SK-N-SH (cell line): Measurements from ENCODE around the gene CCDC197. TPM values are rescaled to one million over a fixed set of nuclear protein-coding genes. Genes with fewer than 3 reads are reported as not detected.

Experiments used
- CTCF ChIA-PET: fragments of 300-600, 350-600 bp; formaldehyde crosslinking; extraction: SDS; loops from one replicate; lab custom pipeline; 2021; lab: Yijun Ruan, JAX
- POLR2A ChIA-PET: fragments of 350-600 bp; sonication (Branson Sonifier 250); formaldehyde crosslinking; extraction: SDS; loops from one replicate; lab custom pipeline; 2020; ENCODE audit warnings: antibody characterized with exemption, inconsistent platforms; lab: Yijun Ruan, JAX
- DNase-seq: peaks from one replicate; pipeline ENCODE4 v3.0.0; 2012
- H2AFZ ChIP-seq: fragments of 200-600 bp; sonication (generic); 2 replicates; pipeline ENCODE4 v1.8.1; 2016; ENCODE audit warnings: antibody characterized with exemption, mild to moderate bottlenecking, low read depth
- H3F3A ChIP-seq: fragments of 200-600 bp; sonication (generic); replicated peaks from 2 replicates; pipeline ENCODE3; 2016; ENCODE audit warnings: antibody characterized with exemption, mild to moderate bottlenecking; ENCODE audit not compliant: insufficient read depth
- H3K27ac ChIP-seq, 2 experiments: fragments of 200-500 bp in 1 of 2; fragments of 200-600 bp in 1 of 2; sonication (Bioruptor generic) in 1 of 2; sonication (generic), shearing (Covaris generic) in 1 of 2; 2 replicates each; pipeline versions ENCODE4 v1.5.1 to v1.6.1; 2014 to 2016; ENCODE audit warnings: low read depth in 2 of 2, inconsistent platforms in 1 of 2, low read length in 1 of 2, mild to moderate bottlenecking in 1 of 2, mixed read lengths in 1 of 2
- H3K27me3 ChIP-seq: fragments of 200-600 bp; sonication (generic), shearing (Covaris generic); 2 replicates; pipeline ENCODE4 v1.6.1; 2016; ENCODE audit warnings: mixed run types; ENCODE audit not compliant: insufficient read depth
- H3K36me3 ChIP-seq, 2 experiments: fragments of 200-500 bp in 1 of 2; fragments of 200-600 bp in 1 of 2; sonication (Bioruptor generic) in 1 of 2; sonication (generic) in 1 of 2; replicated peaks in 1 of 2; 2 replicates each; pipeline versions ENCODE3 to v1.5.1; 2014 to 2016; ENCODE audit warnings: low read length in 1 of 2, mild to moderate bottlenecking in 1 of 2; ENCODE audit not compliant: insufficient read depth in 2 of 2, control insufficient read depth in 1 of 2
- H3K4me1 ChIP-seq, 2 experiments: fragments of 200-500 bp in 1 of 2; fragments of 200-600 bp in 1 of 2; sonication (Bioruptor generic) in 1 of 2; sonication (generic), shearing (Covaris generic) in 1 of 2; 2 replicates each; pipeline versions ENCODE4 v1.5.1 to v1.6.1; 2014 to 2016; ENCODE audit warnings: low read depth in 1 of 2, low read length in 1 of 2, mixed run types in 1 of 2; ENCODE audit not compliant: insufficient read depth in 2 of 2, control insufficient read depth in 1 of 2
- H3K4me2 ChIP-seq: fragments of 200-600 bp; sonication (generic), shearing (Covaris generic); 2 replicates; pipeline ENCODE4 v1.6.1; 2017; ENCODE audit warnings: mixed run types
- H3K4me3 ChIP-seq, 2 experiments: fragments of 200-500 bp in 1 of 2; fragments of 200-600 bp in 1 of 2; sonication (Bioruptor generic) in 1 of 2; sonication (generic), shearing (Covaris generic) in 1 of 2; 2 replicates each; pipeline versions ENCODE4 v1.5.1 to v1.8.1; 2014 to 2016; ENCODE audit warnings: low read depth in 2 of 2, inconsistent platforms in 1 of 2, low read length in 1 of 2, mild to moderate bottlenecking in 1 of 2, mixed read lengths in 1 of 2, moderate library complexity in 1 of 2
- H3K79me2 ChIP-seq: fragments of 200-600 bp; sonication (generic); 2 replicates; pipeline ENCODE4 v1.8.1; 2017; ENCODE audit warnings: mild to moderate bottlenecking; ENCODE audit not compliant: insufficient read depth
- H3K9ac ChIP-seq: fragments of 200-600 bp; sonication (generic); 2 replicates; pipeline ENCODE4 v1.6.1; 2017; ENCODE audit warnings: mixed run types
- H3K9me2 ChIP-seq: fragments of 200-600 bp; sonication (generic); 2 replicates; pipeline ENCODE4 v1.6.1; 2017; ENCODE audit warnings: mixed run types
- H3K9me3 ChIP-seq: fragments of 200-600 bp; sonication (generic); 2 replicates; pipeline ENCODE4 v1.6.1; 2017; ENCODE audit warnings: mixed run types, mild to moderate bottlenecking, moderate library complexity
- H4K20me1 ChIP-seq: fragments of 200-600 bp; sonication (generic); 2 replicates; pipeline ENCODE4 v1.6.1; 2017; ENCODE audit warnings: mild to moderate bottlenecking, mixed run types; ENCODE audit not compliant: insufficient read depth
- CTCF ChIP-seq: fragments of 200-600 bp; sonication (generic); IDR thresholded peaks from 2 replicates; pipeline ENCODE4 v1.6.1; 2017; ENCODE audit warnings: antibody characterized with exemption, mild to moderate bottlenecking, moderate library complexity
- EP300 ChIP-seq, 2 experiments: IDR thresholded peaks; 2 replicates each; pipeline versions ENCODE4 v1.4.0 to v1.6.1; 2012; ENCODE audit warnings: borderline replicate concordance in 1 of 2, low read depth in 1 of 2, low read length in 1 of 2
- JUND ChIP-seq: IDR thresholded peaks from 2 replicates; pipeline ENCODE4 v1.4.0; 2012
- MEF2A ChIP-seq: IDR thresholded peaks from 2 replicates; pipeline ENCODE4 v1.4.0; 2012; ENCODE audit warnings: low read depth, borderline replicate concordance
- MXI1 ChIP-seq: IDR thresholded peaks from 2 replicates; pipeline ENCODE4 v1.6.1; 2012; ENCODE audit warnings: mild to moderate bottlenecking, low read depth, low read length, improper control_type of control experiment
- NRF1 ChIP-seq: IDR thresholded peaks from 2 replicates; pipeline ENCODE4 v1.6.1; 2012; ENCODE audit warnings: low read depth, mild to moderate bottlenecking, low read length
- RCOR1 ChIP-seq: fragments of 150-350 bp; IDR thresholded peaks from 2 replicates; pipeline ENCODE4 v1.6.1; 2017; ENCODE audit warnings: antibody characterized with exemption, low read length
- REST ChIP-seq: IDR thresholded peaks from 2 replicates; pipeline ENCODE4 v1.6.1; 2012; ENCODE audit warnings: mild to moderate bottlenecking, low read depth, low read length, moderate library complexity
- TCF12 ChIP-seq: IDR thresholded peaks from 2 replicates; pipeline ENCODE4 v1.4.0; 2012
- USF2 ChIP-seq: fragments of 150-350 bp; IDR thresholded peaks from 2 replicates; pipeline ENCODE4 v1.6.1; 2017; ENCODE audit warnings: antibody characterized with exemption, low read length, low read depth, borderline replicate concordance
- WGBS: methylation state at CpG from one replicate; pipeline ENCODE4 v1.1.6; 2017; ENCODE audit warnings: low lambda C conversion rate; 5-methylcytosine and 5-hydroxymethylcytosine counted together
- polyA plus RNA-seq, 3 experiments: library from polyadenylated mRNA; depleted of rRNA; stranded (reverse); fragments of >200 nt; gene quantifications; 2 replicates each; pipeline ENCODE4 v1.2.3, GENCODE V29; 2012
- TF ChIP-seq, protein P1 (sequence below): IDR thresholded peaks from 2 replicates; pipeline ENCODE4 v1.4.0; 2012; ENCODE audit warnings: low read depth
- TF ChIP-seq, protein P2 (sequence below): IDR thresholded peaks from 2 replicates; pipeline ENCODE4 v1.4.0; 2012; ENCODE audit warnings: low read depth, borderline replicate concordance
- TF ChIP-seq, protein P3 (sequence below): fragments of 150-350 bp; IDR thresholded peaks from 2 replicates; pipeline ENCODE4 v1.6.1; 2016; ENCODE audit warnings: mild to moderate bottlenecking, low read depth, low read length

CCDC197 gene
- polyA plus RNA-seq, 1 of the 3 experiments (the other 2 are of a cell fraction), result not detected

- H4K20me1 ChIP-seq, result no peaks in the 10 kb centered on the region
- H3K4me3 ChIP-seq, result no peak overlapping the region
- H3K9ac ChIP-seq, result no peak overlapping the region
- CTCF ChIA-PET, result interaction anchor here (0.6 to 2.3 kb wide), 4 partner anchors 11 to 40 kb away, joined by 3 to 12 read pairs (median 4); no protein-coding TSS in a partner anchor
- no peaks in the 10 kb centered on the region for H3K27me3 ChIP-seq
- no peak overlapping the region for H2AFZ ChIP-seq
- no peaks in the 10 kb centered on the region for H3K9me3 ChIP-seq
- no peak overlapping the region for H3K4me2 ChIP-seq
- H3K79me2 ChIP-seq, result no peaks in the 10 kb centered on the region
- TF ChIP-seq TCF12 (no peak), MEF2A (no peak), JUND (no peak), REST (no peak)
- TF ChIP-seq, protein P1, sequence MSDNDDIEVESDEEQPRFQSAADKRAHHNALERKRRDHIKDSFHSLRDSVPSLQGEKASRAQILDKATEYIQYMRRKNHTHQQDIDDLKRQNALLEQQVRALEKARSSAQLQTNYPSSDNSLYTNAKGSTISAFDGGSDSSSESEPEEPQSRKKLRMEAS, result no peak
- TF ChIP-seq, protein P2, sequence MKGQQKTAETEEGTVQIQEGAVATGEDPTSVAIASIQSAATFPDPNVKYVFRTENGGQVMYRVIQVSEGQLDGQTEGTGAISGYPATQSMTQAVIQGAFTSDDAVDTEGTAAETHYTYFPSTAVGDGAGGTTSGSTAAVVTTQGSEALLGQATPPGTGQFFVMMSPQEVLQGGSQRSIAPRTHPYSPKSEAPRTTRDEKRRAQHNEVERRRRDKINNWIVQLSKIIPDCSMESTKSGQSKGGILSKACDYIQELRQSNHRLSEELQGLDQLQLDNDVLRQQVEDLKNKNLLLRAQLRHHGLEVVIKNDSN, result no peak
- peaks cover 32% of the 10 kb centered on the region for H3F3A ChIP-seq
- no peaks in the 10 kb centered on the region for H3K36me3 ChIP-seq
- DNase-seq, result no peak
- peaks cover 3 to 20% of the 10 kb centered on the region in 2 experiments; a peak in 2 of 4 replicates for H3K4me1 ChIP-seq
- 90% methylated on average over 14 of the region's 16 CpGs for WGBS
- H3K9me2 ChIP-seq, result no peaks in the 10 kb centered on the region
- no peak overlapping the region for H3K27ac ChIP-seq
- POLR2A ChIA-PET, result no interaction called here
Observed at GRCh38 chr14:93962701-93963601, 34.1 kb upstream of the CCDC197 start.

- ChIA-PET POLR2A (no interaction called here), CTCF (interaction anchor here (1.0 to 2.3 kb wide), 3 partner anchors 21 to 39 kb away, joined by 3 to 12 read pairs (median 4); no protein-coding TSS in a partner anchor)
- no peak for TF ChIP-seq MXI1
- no peak for TF ChIP-seq EP300 (IDR thresholded peaks at IDR 0.05; ENCODE audit: borderline replicate concordance in 1 of 2, low read depth in 1 of 2, low read length in 1 of 2)
- TF ChIP-seq, protein P2, result no peak
- no peak for TF ChIP-seq JUND
- TF ChIP-seq, protein P1, result no peak
- TF ChIP-seq CTCF, result no peak
- TF ChIP-seq, protein P3, sequence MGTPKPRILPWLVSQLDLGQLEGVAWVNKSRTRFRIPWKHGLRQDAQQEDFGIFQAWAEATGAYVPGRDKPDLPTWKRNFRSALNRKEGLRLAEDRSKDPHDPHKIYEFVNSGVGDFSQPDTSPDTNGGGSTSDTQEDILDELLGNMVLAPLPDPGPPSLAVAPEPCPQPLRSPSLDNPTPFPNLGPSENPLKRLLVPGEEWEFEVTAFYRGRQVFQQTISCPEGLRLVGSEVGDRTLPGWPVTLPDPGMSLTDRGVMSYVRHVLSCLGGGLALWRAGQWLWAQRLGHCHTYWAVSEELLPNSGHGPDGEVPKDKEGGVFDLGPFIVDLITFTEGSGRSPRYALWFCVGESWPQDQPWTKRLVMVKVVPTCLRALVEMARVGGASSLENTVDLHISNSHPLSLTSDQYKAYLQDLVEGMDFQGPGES, result no peak
- no peak for TF ChIP-seq RCOR1
- no peak for TF ChIP-seq NRF1
- no peak for TF ChIP-seq USF2
- Histone ChIP-seq H3K9me2 (no peaks in the 10 kb centered on the region), H3K9me3 (no peaks in the 10 kb centered on the region), H2AFZ (no peak overlapping the region), H3K36me3 (no peaks in the 10 kb centered on the region), H3K4me1 (peaks cover 3 to 18% of the 10 kb centered on the region in 2 experiments; a peak in 2 of 4 replicates), H3K4me2 (no peak overlapping the region), H3K4me3 (no peak overlapping the region), H3F3A (peaks cover 32% of the 10 kb centered on the region), H3K9ac (no peak overlapping the region), H4K20me1 (no peaks in the 10 kb centered on the region), H3K27ac (no peak overlapping the region), H3K27me3 (no peaks in the 10 kb centered on the region), H3K79me2 (no peaks in the 10 kb centered on the region)
- DNase-seq, result no peak
- whole genome bisulfite sequencing, result 90% methylated on average over 4 of the region's 4 CpGs
Observed at GRCh38 chr14:93963692-93964091, 33.4 kb upstream of the CCDC197 start.
